ENCODE measurements around the gene UBASH3A. TPM values are rescaled to one million over a fixed set of nuclear protein-coding genes. Genes with fewer than 3 reads are reported as not detected.

Gene UBASH3A
- polyA plus RNA-seq, 1 donor (not counting 4 experiments of a cell fraction or from before 2014, with no cell fraction given) = not detected

GRCh38 chr21:42414066-42414465 lies 10.4 kb downstream of the UBASH3A start:
- Histone ChIP-seq H3K9ac (ENCODE audit: control insufficient read depth, extremely low read depth, insufficient read depth, low read length) (no peak overlapping the region), H4K20me1 (ENCODE audit: control insufficient read depth, extremely low read depth, insufficient read depth, low read length) (no peaks in the 10 kb centered on the region), H3K9me3 (ENCODE audit: control insufficient read depth, low read depth, low read length) (no peaks in the 10 kb centered on the region), H3K4me2 (ENCODE audit: control insufficient read depth, extremely low read depth, insufficient read depth, low read depth, low read length) (no peak overlapping the region), H3K4me3 (ENCODE audit: control insufficient read depth in 2 of 3, extremely low read depth in 1 of 3, insufficient read depth in 2 of 3, low read depth in 1 of 3, low read length in 3 of 3) (no peak overlapping the region), H3K27me3 (ENCODE audit: control insufficient read depth, extremely low read depth, insufficient read depth, low read length) (peaks cover 10% of the 10 kb centered on the region), H3K4me1 (ENCODE audit: control insufficient read depth, extremely low read depth, insufficient read depth, low read length) (no peaks in the 10 kb centered on the region), H3K9me1 (ENCODE audit: control insufficient read depth, extremely low read depth, insufficient read depth, low read length) (no peaks in the 10 kb centered on the region), H3K36me3 (ENCODE audit: control insufficient read depth in 2 of 2, extremely low read depth in 1 of 2, insufficient read depth in 2 of 2, low read length in 2 of 2) (no peaks in the 10 kb centered on the region), H2AFZ (ENCODE audit: control insufficient read depth, low read length) (no peak overlapping the region), H3K27ac (ENCODE audit: control insufficient read depth, insufficient read depth, low read length) (no peak overlapping the region), H3K79me2 (ENCODE audit: control insufficient read depth, insufficient read depth, low read length) (no peaks in the 10 kb centered on the region)
- FAIRE-seq = no peak
- dilution Hi-C loops (cut with MboI; ENCODE audit: extremely low pct_ligation_motif_present, low sequenced_read_pairs) = no loop called here
- no peak for DNase-seq (ENCODE audit: low read depth, low spot score)
- no peak for TF ChIP-seq CTCF (optimal IDR thresholded peaks at IDR 0.05 in 1 of 3, IDR thresholded peaks at IDR 0.05 in 1 of 3, conservative IDR thresholded peaks at IDR 0.05 in 1 of 3; ENCODE audit: extremely low read depth in 1 of 3, insufficient read depth in 2 of 3, low read length in 3 of 3)
- TF ChIP-seq EZH2 (IDR thresholded peaks at IDR 0.05; ENCODE audit: low read length) = no peak

- no peak overlapping the region for H3K4me2 ChIP-seq (ENCODE audit: control insufficient read depth, extremely low read depth, insufficient read depth, low read depth, low read length)
- no peaks in the 10 kb centered on the region for H4K20me1 ChIP-seq (ENCODE audit: control insufficient read depth, extremely low read depth, insufficient read depth, low read length)
- dilution Hi-C loops (cut with MboI; ENCODE audit: extremely low pct_ligation_motif_present, low sequenced_read_pairs) = no loop called here
- no peak overlapping the region for H3K9ac ChIP-seq (ENCODE audit: control insufficient read depth, extremely low read depth, insufficient read depth, low read length)
- no peak overlapping the region for H2AFZ ChIP-seq (ENCODE audit: control insufficient read depth, low read length)
- H3K9me3 ChIP-seq (ENCODE audit: control insufficient read depth, low read depth, low read length) = no peaks in the 10 kb centered on the region
- H3K36me3 ChIP-seq (ENCODE audit: control insufficient read depth in 2 of 2, extremely low read depth in 1 of 2, insufficient read depth in 2 of 2, low read length in 2 of 2) = no peaks in the 10 kb centered on the region
- TF ChIP-seq CTCF (optimal IDR thresholded peaks at IDR 0.05 in 1 of 3, IDR thresholded peaks at IDR 0.05 in 1 of 3, conservative IDR thresholded peaks at IDR 0.05 in 1 of 3; ENCODE audit: extremely low read depth in 1 of 3, insufficient read depth in 2 of 3, low read length in 3 of 3) (no peak), EZH2 (IDR thresholded peaks at IDR 0.05; ENCODE audit: low read length) (no peak)
- DNase-seq (ENCODE audit: low read depth, low spot score) (no peak), FAIRE-seq (no peak)
- H3K9me1 ChIP-seq (ENCODE audit: control insufficient read depth, extremely low read depth, insufficient read depth, low read length) = no peaks in the 10 kb centered on the region
- peaks cover 10% of the 10 kb centered on the region for H3K27me3 ChIP-seq (ENCODE audit: control insufficient read depth, extremely low read depth, insufficient read depth, low read length)
- H3K27ac ChIP-seq (ENCODE audit: control insufficient read depth, insufficient read depth, low read length) = no peak overlapping the region
- H3K4me3 ChIP-seq (ENCODE audit: control insufficient read depth in 2 of 3, extremely low read depth in 1 of 3, insufficient read depth in 2 of 3, low read depth in 1 of 3, low read length in 3 of 3) = no peak overlapping the region
- H3K79me2 ChIP-seq (ENCODE audit: control insufficient read depth, insufficient read depth, low read length) = no peaks in the 10 kb centered on the region
- no peaks in the 10 kb centered on the region for H3K4me1 ChIP-seq (ENCODE audit: control insufficient read depth, extremely low read depth, insufficient read depth, low read length)
These were observed 10.8 kb downstream of the UBASH3A start for GRCh38 chr21:42414553-42414927.
